Measurements from ENCODE around the gene TRMT61B. TPM values are rescaled to one million over a fixed set of nuclear protein-coding genes. Genes with fewer than 3 reads are reported as not detected.

TRMT61B gene
- total RNA-seq, 1 experiment from 2014 or later = 24.0 TPM

DNA sequence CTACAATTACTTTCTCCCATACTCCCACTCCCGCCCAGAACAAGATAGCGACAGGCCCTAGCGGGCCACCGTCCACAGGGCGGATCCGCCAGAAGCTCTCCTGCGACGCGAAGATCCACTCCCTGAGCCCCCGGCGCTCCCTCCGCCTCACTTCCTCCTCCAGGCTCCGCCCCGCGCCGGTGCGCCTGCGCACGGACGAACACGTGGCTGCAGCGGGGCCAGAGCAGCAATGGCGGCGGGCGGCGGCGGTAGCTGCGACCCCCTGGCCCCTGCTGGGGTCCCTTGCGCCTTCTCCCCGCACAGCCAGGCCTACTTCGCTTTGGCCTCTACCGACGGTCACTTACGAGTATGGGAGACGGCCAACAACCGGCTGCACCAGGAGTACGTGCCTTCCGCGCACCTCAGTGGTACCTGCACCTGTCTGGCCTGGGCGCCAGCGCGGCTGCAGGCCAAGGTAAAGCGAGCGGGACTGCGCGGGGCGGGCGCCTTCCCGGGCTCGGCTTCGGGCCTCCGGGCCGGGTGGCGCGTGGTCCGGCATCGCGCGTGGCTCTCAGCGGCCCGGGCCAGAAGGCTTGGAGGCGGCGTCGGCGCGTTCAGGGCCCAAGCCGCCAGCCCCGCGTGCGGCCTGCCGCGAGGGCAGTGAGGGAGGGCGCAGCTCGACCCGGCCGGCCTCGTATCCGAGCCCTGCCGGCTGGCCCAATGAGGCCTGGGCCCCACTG lies 24.5 kb upstream of the TRMT61B start, which contains the start of gene WDR43:
Gene WDR43 (plus strand): TSS at position 198 of the 719 bp plus-strand sequence. CDS start 32 bp downstream, at position 230.
- peak within 1 kb of the TSS; percentile 98 for H3K4me3 Mint-ChIP-seq
- ChIA-PET POLR2A (interaction anchor here (0.6 to 1.7 kb wide), 3 partner anchors 19 to 143 kb away, joined by 3 to 9 read pairs (median 6); partner anchors contain the start of genes PPP1CB and TRMT61B), CTCF (interaction anchor here (1.6 kb wide), 1 partner anchor 300 kb away, joined by 4 read pairs; no protein-coding TSS in a partner anchor)
- no peaks in the 10 kb centered on the region for H3K27me3 Mint-ChIP-seq (ENCODE audit: low read depth)
- H3K4me1 Mint-ChIP-seq = peaks cover 34% of the 10 kb centered on the region
- ATAC-seq = peak; percentile 97
- DNase-seq (ENCODE audit: low spot score) = peak; percentile 97
- H3K36me3 Mint-ChIP-seq = peaks cover 8% of the 10 kb centered on the region
- no peaks in the 10 kb centered on the region for H3K9me3 Mint-ChIP-seq
- peak within 1 kb of the TSS; percentile 85 for H3K27ac Mint-ChIP-seq
- TF ChIP-seq TEAD4 (CRISPR knock-in tag; IDR thresholded peaks at IDR 0.05) (0 out of 2 replicates have a peak, but pooled peaks have one; percentile 62), SP1 (CRISPR knock-in tag; conservative IDR thresholded peaks at IDR 0.05) (peak; percentile 97), ZNF317 (CRISPR knock-in tag; IDR thresholded peaks at IDR 0.05; ENCODE audit: borderline replicate concordance, low read depth) (no peak; the same call in 1 of the 2 replicates), OVOL2 (CRISPR knock-in tag; IDR thresholded peaks at IDR 0.05; ENCODE audit: borderline replicate concordance) (no peak), ESRRA (CRISPR knock-in tag; IDR thresholded peaks at IDR 0.05; ENCODE audit: borderline replicate concordance) (0 out of 2 replicates have a peak, but pooled peaks have one; percentile 53), CREB1 (CRISPR knock-in tag; IDR thresholded peaks at IDR 0.05) (0 out of 2 replicates have a peak, but pooled peaks have one; percentile 60), ZNF138 (CRISPR knock-in tag; conservative IDR thresholded peaks at IDR 0.05) (no peak), ETV6 (CRISPR knock-in tag; IDR thresholded peaks at IDR 0.05) (peak; percentile 86), FOXP1 (CRISPR knock-in tag; IDR thresholded peaks at IDR 0.05; ENCODE audit: borderline replicate concordance) (peak; percentile 80), ELF4 (CRISPR knock-in tag; IDR thresholded peaks at IDR 0.05; ENCODE audit: low read depth) (0 out of 2 replicates have a peak, but pooled peaks have one; percentile 49), TCF7 (CRISPR knock-in tag; IDR thresholded peaks at IDR 0.05; ENCODE audit: low read depth) (0 out of 2 replicates have a peak, but pooled peaks have one; percentile 67), NFYB (CRISPR knock-in tag; conservative IDR thresholded peaks at IDR 0.05; ENCODE audit: low read depth) (peak; percentile 38; the same call in 1 of the 2 replicates), JUN (CRISPR knock-in tag; IDR thresholded peaks at IDR 0.05) (peak; percentile 84), NFE2L1 (CRISPR knock-in tag; IDR thresholded peaks at IDR 0.05) (peak; percentile 23), TEAD1 (CRISPR knock-in tag; IDR thresholded peaks at IDR 0.05) (peak; percentile 92; the same call in 1 of the 2 replicates), ATF1 (CRISPR knock-in tag; IDR thresholded peaks at IDR 0.05) (peak; percentile 35; the same call in 1 of the 2 replicates), FOXK1 (CRISPR knock-in tag; IDR thresholded peaks at IDR 0.05) (peak; percentile 77; the same call in 1 of the 2 replicates), ZBTB21 (CRISPR knock-in tag; IDR thresholded peaks at IDR 0.05; ENCODE audit: borderline replicate concordance) (peak; percentile 82; the same call in 1 of the 2 replicates), ZNF263 (CRISPR knock-in tag; IDR thresholded peaks at IDR 0.05; ENCODE audit: low read depth) (no peak), PRRX2 (CRISPR knock-in tag; IDR thresholded peaks at IDR 0.05) (no peak), MYBL2 (CRISPR knock-in tag; IDR thresholded peaks at IDR 0.05) (peak; percentile 84), GABPB1 (CRISPR knock-in tag; IDR thresholded peaks at IDR 0.05) (peak; percentile 86)
- TF ChIP-seq, protein P1, sequence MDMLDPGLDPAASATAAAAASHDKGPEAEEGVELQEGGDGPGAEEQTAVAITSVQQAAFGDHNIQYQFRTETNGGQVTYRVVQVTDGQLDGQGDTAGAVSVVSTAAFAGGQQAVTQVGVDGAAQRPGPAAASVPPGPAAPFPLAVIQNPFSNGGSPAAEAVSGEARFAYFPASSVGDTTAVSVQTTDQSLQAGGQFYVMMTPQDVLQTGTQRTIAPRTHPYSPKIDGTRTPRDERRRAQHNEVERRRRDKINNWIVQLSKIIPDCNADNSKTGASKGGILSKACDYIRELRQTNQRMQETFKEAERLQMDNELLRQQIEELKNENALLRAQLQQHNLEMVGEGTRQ (CRISPR knock-in tag; IDR thresholded peaks at IDR 0.05) = peak; percentile 92
- TF ChIP-seq, protein P2, sequence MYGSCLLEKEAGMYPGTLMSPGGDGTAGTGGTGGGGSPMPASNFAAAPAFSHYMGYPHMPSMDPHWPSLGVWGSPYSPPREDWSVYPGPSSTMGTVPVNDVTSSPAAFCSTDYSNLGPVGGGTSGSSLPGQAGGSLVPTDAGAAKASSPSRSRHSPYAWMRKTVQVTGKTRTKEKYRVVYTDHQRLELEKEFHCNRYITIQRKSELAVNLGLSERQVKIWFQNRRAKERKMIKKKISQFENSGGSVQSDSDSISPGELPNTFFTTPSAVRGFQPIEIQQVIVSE (CRISPR knock-in tag; IDR thresholded peaks at IDR 0.05; ENCODE audit: borderline replicate concordance) = no peak
- TF ChIP-seq, protein P3, sequence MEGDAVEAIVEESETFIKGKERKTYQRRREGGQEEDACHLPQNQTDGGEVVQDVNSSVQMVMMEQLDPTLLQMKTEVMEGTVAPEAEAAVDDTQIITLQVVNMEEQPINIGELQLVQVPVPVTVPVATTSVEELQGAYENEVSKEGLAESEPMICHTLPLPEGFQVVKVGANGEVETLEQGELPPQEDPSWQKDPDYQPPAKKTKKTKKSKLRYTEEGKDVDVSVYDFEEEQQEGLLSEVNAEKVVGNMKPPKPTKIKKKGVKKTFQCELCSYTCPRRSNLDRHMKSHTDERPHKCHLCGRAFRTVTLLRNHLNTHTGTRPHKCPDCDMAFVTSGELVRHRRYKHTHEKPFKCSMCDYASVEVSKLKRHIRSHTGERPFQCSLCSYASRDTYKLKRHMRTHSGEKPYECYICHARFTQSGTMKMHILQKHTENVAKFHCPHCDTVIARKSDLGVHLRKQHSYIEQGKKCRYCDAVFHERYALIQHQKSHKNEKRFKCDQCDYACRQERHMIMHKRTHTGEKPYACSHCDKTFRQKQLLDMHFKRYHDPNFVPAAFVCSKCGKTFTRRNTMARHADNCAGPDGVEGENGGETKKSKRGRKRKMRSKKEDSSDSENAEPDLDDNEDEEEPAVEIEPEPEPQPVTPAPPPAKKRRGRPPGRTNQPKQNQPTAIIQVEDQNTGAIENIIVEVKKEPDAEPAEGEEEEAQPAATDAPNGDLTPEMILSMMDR (IDR thresholded peaks at IDR 0.05) = no peak
- TF ChIP-seq, protein P4, sequence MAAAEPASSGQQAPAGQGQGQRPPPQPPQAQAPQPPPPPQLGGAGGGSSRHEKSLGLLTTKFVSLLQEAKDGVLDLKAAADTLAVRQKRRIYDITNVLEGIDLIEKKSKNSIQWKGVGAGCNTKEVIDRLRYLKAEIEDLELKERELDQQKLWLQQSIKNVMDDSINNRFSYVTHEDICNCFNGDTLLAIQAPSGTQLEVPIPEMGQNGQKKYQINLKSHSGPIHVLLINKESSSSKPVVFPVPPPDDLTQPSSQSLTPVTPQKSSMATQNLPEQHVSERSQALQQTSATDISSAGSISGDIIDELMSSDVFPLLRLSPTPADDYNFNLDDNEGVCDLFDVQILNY (CRISPR knock-in tag; IDR thresholded peaks at IDR 0.05) = 0 out of 2 replicates have a peak, but pooled peaks have one; percentile 70
- TF ChIP-seq, protein P5, sequence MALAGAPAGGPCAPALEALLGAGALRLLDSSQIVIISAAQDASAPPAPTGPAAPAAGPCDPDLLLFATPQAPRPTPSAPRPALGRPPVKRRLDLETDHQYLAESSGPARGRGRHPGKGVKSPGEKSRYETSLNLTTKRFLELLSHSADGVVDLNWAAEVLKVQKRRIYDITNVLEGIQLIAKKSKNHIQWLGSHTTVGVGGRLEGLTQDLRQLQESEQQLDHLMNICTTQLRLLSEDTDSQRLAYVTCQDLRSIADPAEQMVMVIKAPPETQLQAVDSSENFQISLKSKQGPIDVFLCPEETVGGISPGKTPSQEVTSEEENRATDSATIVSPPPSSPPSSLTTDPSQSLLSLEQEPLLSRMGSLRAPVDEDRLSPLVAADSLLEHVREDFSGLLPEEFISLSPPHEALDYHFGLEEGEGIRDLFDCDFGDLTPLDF (CRISPR knock-in tag; IDR thresholded peaks at IDR 0.05) = 0 out of 2 replicates have a peak, but pooled peaks have one; percentile 42
- TF ChIP-seq, protein P6, sequence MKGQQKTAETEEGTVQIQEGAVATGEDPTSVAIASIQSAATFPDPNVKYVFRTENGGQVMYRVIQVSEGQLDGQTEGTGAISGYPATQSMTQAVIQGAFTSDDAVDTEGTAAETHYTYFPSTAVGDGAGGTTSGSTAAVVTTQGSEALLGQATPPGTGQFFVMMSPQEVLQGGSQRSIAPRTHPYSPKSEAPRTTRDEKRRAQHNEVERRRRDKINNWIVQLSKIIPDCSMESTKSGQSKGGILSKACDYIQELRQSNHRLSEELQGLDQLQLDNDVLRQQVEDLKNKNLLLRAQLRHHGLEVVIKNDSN (CRISPR knock-in tag; IDR thresholded peaks at IDR 0.05) = peak; percentile 92
- TF ChIP-seq, protein P7, sequence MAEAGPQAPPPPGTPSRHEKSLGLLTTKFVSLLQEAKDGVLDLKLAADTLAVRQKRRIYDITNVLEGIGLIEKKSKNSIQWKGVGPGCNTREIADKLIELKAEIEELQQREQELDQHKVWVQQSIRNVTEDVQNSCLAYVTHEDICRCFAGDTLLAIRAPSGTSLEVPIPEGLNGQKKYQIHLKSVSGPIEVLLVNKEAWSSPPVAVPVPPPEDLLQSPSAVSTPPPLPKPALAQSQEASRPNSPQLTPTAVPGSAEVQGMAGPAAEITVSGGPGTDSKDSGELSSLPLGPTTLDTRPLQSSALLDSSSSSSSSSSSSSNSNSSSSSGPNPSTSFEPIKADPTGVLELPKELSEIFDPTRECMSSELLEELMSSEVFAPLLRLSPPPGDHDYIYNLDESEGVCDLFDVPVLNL (CRISPR knock-in tag; IDR thresholded peaks at IDR 0.05; ENCODE audit: borderline replicate concordance, low read depth) = no peak
- TF ChIP-seq, protein P8, sequence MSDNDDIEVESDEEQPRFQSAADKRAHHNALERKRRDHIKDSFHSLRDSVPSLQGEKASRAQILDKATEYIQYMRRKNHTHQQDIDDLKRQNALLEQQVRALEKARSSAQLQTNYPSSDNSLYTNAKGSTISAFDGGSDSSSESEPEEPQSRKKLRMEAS (CRISPR knock-in tag; IDR thresholded peaks at IDR 0.05) = peak; percentile 99
